HEK293T (cell line): ENCODE measurements around the gene FAM114A1.

Experiments
- ARNT ChIP-seq: fragments of 450-650 bp; IDR thresholded peaks from 2 replicates; pipeline ENCODE4 v1.6.1; 2017; ENCODE audit warnings: mild to moderate bottlenecking
- BHLHE40 ChIP-seq: fragments of 450-650 bp; IDR thresholded peaks from 2 replicates; pipeline ENCODE4 v1.6.1; 2016; ENCODE audit warnings: mild to moderate bottlenecking, moderate library complexity, borderline replicate concordance
- CTBP1 ChIP-seq: fragments of 450-650 bp; IDR thresholded peaks from 2 replicates; pipeline ENCODE4 v1.6.1; 2016; ENCODE audit warnings: borderline replicate concordance
- ELF4 ChIP-seq: fragments of 450-650 bp; IDR thresholded peaks from 2 replicates; pipeline ENCODE4 v1.6.1; 2017; ENCODE audit warnings: antibody characterized with exemption
- FOXA1 ChIP-seq: fragments of 450-650 bp; IDR thresholded peaks from 2 replicates; pipeline ENCODE4 v1.6.1; 2016; ENCODE audit warnings: mild to moderate bottlenecking
- FOXK2 ChIP-seq: fragments of 450-650 bp; IDR thresholded peaks from 2 replicates; pipeline ENCODE4 v1.6.1; 2016; ENCODE audit warnings: mild to moderate bottlenecking
- FOXM1 ChIP-seq: fragments of 450-650 bp; IDR thresholded peaks from 2 replicates; pipeline ENCODE4 v1.6.1; 2017; ENCODE audit warnings: mild to moderate bottlenecking, borderline replicate concordance
- HDGF ChIP-seq: fragments of 450-650 bp; IDR thresholded peaks from 2 replicates; pipeline ENCODE4 v1.6.1; 2017; ENCODE audit warnings: antibody characterized with exemption, borderline replicate concordance
- NFRKB ChIP-seq: fragments of 450-650 bp; IDR thresholded peaks from 2 replicates; pipeline ENCODE4 v1.6.1; 2016; ENCODE audit warnings: mild to moderate bottlenecking, moderate library complexity
- SP1 ChIP-seq: fragments of 450-650 bp; IDR thresholded peaks from 2 replicates; pipeline ENCODE4 v1.6.1; 2017
- SUZ12 ChIP-seq: fragments of 450-650 bp; IDR thresholded peaks from 2 replicates; pipeline ENCODE4 v1.6.1; 2016; ENCODE audit warnings: mild to moderate bottlenecking
- TARDBP ChIP-seq: fragments of 450-650 bp; IDR thresholded peaks from 2 replicates; pipeline ENCODE4 v1.6.1; 2016
- ZNF384 ChIP-seq: fragments of 450-650 bp; IDR thresholded peaks from 2 replicates; pipeline ENCODE4 v1.6.1; 2016
- TF ChIP-seq, protein P1 (sequence below): fragments of 450-650 bp; IDR thresholded peaks from 2 replicates; pipeline ENCODE4 v1.6.1; 2016

GRCh38 chr4:38871593-38871992 lies 4.0 kb downstream of the FAM114A1 start:
- TF ChIP-seq, protein P1, sequence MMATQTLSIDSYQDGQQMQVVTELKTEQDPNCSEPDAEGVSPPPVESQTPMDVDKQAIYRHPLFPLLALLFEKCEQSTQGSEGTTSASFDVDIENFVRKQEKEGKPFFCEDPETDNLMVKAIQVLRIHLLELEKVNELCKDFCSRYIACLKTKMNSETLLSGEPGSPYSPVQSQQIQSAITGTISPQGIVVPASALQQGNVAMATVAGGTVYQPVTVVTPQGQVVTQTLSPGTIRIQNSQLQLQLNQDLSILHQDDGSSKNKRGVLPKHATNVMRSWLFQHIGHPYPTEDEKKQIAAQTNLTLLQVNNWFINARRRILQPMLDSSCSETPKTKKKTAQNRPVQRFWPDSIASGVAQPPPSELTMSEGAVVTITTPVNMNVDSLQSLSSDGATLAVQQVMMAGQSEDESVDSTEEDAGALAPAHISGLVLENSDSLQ: no peak
- no peak for TF ChIP-seq ZNF384
- no peak for TF ChIP-seq ELF4
- TF ChIP-seq NFRKB: no peak
- no peak for TF ChIP-seq BHLHE40
- TF ChIP-seq FOXM1: no peak
- no peak for TF ChIP-seq ARNT
- TF ChIP-seq FOXK2: no peak
- TF ChIP-seq FOXA1: no peak
- TF ChIP-seq SP1: no peak
- no peak for TF ChIP-seq TARDBP
- TF ChIP-seq HDGF: no peak
- TF ChIP-seq SUZ12: no peak
- no peak for TF ChIP-seq CTBP1
